GM18519 (cell line): ENCODE measurements around the gene FTH1.
A peak's percentile ranks its signal among the peaks of the same experiment; 100 is the strongest.
"Not testable (repeated sequence)": the region's sequence is repeated elsewhere in the genome, so short reads cannot be mapped to it uniquely, and the experiment has no call there.

Experiments
- ATAC-seq: cut with Tn5 transposase; IDR thresholded peaks from one replicate; pipeline ENCODE4 v1.9.1; 2021; ENCODE audit warnings: mild to moderate bottlenecking, moderate library complexity; ENCODE audit not compliant: unreplicated experiment, low FRiP score

The FTH1 gene

DNA sequence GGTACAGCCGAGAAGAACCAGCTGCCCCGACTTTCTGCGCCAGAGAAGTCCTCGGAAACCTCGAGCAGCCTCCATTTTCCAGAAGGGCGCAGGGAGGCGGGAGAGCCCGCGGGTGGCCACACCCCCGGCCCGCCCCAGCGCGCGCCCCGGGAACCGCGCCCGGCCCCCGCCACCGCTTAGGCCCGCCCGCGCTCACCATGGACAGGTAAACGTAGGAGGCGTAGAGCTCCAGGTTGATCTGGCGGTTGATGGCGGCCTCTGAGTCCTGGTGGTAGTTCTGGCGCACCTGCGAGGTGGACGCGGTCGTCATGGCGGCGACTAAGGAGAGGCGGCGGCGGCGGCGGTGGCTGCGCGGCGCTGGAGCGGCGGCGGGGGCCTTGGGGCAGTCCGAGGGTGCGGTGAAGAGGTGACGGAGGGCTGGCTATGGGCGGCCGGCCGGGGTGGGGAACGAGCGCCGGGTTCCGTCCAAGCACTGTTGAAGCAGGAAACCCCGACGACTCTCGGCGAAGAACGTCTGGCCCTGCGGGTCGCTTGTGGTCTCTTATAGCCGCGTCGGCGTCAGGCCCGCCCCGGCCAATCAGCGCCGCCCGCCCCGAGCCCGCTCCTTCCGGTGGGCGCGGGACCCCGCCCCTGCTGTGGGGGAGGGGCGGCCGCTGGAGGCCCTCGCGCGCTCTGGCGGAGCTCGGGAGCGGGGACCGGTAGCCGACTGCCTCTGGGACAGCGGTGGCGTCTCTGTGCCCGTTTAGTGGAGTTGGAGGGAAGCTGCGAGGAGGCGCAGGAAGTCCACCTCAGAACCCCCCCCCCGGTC, at the start of gene FTH1:
Gene FTH1 (minus strand): TSS at position 519 of the 808 bp plus-strand sequence. CDS start 209 bp downstream, at position 310.
- peak; percentile 34 for ATAC-seq

DNA sequence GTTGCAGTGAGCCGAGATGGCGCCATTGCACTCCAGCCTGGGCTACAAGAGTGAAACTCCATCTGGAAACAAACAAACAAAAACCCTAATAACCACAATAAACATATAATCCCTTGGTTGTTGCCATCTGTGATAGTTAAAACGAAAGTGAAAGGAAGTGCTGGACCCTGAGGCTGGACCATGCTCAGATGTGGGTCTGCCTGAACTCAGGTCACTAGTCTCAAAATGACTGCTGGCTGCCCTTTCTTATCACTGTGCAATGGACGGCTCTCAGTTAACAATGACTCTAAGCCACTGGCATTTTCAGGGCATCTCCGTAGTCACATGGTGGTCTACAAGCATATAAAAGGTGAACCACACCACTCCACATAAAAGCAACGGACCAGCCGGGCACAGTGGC, 48.2 kb upstream of the FTH1 start:
- ATAC-seq: no peak

DNA sequence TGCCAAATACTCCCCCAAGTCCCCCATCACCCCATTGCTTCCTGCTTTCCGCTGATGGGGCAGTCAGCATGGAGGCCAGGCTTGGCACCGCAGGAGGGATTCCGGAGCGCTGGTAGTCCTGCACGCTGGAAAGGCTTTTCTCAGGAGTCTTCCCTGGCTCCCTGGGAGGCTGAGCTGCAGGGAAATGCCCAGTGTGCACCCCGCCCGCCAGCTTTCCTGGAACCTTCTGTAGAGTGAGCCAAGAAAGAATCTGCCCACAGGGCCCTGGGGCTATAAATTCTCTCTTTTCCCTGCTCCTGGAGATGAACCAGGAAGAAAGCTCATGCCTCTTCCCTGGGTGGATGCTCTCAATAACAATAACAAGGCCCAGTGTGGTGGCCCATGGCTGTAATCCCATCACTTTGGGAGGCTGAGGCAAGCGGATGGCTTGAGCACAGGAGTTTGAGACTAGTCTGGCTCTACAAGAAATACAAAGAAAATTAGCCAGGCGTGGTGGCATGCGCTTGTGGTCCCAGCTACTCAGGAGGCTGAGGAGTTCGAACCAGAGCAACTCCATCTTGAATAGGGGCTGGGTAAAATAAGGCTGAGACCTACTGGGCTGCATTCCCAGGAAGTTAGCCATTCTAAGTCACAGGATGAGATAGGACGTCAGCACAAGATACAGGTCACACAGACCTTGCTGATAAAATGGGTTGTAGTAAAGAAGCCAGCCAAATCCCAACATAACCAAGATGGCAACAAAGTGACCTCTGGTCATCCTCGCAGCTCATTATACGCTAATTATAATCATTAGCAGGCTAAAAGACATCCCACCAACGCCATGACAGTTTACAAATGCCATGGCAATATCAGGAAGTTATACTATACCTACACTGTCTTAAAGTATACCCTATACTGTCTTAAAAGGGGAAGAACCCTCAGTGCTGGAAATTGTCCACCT, 46.4 kb upstream of the FTH1 start:
- no peak for ATAC-seq

DNA sequence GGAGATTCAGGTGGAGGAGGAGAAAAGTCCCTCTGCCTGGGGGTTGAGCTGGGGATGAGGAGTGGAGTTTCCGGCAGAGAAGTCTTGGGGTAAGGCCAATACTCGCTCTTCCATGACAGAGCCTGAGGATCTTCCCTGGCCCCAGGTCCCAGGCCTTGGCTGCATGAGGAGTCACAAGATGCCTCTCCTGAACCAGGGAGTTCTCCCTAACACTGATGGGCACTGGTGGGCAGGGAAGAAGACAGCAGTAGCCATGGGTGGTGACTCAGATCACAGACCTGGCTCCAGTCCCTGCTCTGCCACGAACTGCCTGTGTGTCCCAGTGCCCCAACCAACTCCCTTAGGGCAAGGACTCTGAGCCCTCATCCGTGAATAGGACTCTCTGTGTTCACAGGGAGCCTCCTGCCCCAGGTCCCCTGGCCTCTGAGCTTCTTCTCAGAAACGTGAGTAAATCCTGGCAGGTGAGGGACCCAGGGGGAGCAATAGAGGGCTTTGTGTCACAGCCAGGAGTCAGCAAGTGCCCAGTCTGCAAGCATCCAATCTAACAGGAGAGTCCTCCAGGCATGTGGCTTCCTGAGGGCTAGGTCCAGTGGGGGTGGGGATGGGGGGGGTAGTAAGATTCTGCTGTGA, 45.5 kb upstream of the FTH1 start:
- ATAC-seq: no peak

DNA sequence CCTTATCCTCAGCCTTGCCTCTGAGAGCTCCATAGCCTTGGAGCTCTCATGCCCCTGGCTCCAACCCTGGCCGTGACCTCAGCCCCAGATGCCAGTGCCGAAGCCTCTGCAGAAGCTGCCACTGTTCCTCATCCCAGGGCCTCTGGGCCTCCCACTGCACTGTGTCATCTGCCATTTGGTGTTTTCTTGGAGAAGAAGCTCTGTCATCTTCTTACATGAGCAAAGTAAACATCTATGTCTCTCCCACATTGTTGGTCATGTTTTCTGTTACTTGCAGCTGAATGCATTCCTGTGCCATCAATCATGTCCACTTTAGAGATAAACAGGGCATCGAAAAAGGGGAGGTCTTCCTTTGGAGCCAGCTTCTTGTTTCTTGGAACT, 45.0 kb upstream of the FTH1 start:
- ATAC-seq: no peak

DNA sequence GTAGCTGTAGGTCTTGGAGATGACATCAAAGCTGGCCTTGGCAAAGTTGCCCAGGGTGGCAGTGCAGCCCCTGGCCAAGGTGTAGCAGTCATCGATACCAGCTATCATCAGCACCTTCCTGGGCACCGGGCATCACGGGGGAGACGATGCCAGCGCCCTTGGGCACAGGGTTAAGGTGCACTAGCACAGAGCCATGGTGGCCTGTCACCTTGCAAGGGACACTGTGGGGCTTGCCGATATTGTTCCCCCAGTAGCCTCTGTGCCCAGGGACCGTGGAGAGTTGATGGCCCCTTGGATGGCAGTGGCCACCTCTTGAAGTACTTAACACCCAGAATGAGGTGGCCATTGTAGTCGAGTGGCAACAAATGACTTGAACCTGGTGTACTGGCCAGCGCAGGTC, 44.4 kb upstream of the FTH1 start:
- ATAC-seq: no peak

DNA sequence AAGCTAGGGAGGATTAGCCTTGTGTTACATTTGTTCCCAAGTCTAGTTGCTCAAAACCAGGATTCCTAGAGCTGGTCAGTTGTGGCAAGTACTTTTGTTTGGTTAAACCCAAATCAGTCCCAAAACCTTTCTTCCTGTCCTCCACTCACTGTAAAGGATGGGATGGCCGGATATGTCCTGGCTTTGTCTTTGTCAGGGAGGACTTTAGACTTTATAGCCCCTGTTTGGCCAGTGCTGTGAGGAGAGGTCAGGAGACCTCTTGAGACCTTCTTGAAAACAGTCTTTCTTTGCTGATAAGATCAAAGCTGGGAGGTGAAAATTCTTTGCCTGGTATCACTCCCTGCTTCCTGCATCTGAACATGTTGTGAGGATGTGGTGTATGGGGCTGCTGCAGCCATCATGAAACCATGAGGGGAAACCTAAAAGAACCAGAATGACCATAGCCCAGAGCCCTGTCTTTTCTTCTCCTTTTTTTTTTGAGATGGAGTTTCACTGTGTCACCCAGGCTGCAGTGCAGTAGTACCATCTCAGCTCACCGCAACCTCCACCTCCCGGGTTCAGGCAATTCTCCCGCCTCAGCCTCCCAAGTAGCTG, 43.6 kb upstream of the FTH1 start:
- ATAC-seq: no peak

DNA sequence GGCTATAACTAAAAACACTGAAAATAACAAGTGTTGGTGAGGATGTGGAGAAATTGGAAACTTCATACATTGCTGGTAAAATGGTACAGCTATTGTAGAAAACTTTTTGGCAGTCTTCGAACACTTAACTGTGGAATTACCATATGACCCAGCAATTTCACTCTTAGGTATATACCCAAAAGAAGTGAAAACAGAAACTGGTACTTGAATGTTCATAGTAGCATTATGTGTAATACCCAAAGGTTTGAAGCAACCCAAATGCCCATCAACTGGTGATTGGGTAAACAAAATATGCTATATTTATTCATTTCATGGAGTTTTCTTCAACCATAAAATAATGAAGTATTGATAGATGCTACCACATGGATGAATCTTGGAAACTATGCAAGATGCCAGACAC, 40.8 kb upstream of the FTH1 start:
- ATAC-seq: no peak

DNA sequence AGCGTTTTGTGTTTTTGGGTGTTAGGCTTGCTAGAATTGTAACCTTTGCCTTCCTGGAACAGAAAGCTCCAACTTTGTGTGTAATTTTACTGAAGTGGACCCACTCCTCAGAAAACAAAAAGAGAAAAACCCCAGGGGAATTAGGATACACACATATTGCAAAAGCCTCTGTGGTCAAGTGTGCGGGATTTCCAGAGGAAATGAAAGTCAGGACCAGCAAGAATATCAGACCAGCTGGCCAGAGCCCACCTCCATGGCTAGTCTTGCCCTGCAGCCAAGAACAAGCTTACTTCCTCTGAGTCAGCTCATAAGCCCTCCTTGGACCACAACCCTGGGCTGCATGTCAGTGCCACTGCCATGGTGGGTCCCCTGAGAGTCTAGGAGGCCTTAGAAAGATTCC, 37.0 kb upstream of the FTH1 start:
- ATAC-seq: no peak

DNA sequence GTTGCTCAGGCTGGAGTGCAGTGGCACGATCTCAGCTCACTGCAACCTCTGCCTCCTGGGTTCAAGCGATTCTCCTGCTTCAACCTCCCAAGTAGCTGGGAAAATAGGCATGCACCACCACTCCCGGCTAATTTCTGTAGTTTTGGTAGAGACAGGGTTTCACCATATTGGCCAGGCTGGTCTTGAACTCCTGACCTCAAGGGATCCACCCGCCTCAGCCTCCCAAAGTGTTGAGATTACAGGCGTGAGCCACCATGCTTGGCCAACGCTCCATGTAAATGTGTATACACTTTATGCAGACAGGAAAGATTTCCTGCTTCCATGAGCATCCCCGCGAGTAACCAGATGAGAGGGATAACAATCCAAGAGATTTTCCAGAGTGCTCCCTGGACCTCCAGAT, 34.8 kb upstream of the FTH1 start:
- not testable (repeated sequence) for ATAC-seq

DNA sequence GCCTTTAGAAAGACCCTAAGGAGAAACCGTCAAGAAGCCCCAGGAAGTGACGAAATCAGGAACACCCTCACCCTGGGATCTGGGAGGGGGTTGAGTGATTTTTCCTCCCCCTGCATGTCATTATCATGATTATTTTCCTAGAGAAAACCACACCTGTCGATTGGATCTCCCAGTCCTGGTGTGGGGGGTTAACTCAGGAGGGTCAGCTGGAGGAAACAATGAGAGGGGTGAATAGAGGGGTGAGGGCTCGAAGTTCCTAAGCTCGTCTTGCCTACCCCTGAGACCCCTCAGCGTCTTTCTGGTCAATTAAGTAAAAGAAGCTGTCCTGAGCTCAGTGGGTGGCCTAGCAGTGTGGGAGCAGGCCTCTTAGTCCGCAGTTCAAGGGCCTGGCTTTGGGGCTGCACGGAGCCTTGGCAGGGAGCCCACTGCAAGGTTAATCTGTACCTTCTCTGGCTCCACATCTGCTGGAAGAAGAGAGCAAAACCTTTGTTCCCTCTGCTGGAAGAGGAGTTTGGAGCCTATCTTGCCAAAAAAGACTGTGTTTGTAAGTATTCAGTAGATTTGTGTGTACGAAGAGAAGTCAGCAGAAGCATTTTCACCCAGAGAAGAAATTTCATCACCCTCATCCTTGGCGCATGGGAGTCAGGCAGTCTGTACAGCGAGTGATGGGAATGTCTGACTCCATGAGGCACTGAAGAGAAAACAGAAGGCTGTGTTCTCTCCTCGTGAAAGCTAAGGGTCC, 34.2 kb upstream of the FTH1 start:
- no peak for ATAC-seq

DNA sequence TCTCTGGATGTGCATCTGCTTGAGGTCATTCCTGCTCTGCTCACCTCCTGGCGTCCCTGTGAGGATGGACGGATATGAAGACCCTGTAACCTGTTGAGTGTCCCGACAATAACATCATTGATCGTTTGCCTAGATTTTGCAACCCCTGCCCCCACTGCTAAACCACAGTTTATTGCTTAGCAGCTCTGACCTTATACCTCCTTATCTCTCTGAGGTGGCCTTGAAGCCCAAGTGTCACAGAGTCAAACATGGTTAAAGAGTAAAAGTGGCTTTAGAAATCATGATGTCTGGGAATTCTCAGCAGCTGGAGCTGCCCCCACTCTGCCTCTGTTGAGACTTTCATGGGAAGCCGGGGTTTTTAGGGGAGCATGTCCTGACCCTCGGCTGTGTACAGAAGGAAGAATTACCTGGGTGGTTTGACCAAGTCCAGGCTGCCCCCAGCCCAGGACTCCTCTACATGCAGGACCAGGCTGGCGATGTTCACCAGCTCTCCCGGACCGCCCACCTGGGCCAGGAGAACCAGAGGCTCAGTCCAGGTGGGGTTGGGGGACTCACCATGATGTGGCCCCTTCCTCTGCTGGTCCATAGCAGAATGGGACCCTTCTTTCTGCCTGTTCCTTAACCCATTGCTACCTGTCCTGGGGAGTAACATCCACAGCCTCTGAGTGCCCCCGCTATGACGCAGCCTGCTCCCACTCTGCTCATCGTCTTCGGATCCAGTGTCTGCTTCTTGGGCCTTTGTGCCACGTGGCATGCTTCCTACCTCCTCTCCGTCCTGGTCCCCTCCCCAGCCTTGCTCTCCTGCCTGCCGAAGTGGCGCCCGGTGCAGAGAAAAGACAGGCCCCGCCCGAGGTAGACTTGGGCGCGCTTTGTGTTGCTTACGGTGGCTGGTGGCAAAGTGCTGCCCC, 33.4 kb upstream of the FTH1 start:
- ATAC-seq: no peak

DNA sequence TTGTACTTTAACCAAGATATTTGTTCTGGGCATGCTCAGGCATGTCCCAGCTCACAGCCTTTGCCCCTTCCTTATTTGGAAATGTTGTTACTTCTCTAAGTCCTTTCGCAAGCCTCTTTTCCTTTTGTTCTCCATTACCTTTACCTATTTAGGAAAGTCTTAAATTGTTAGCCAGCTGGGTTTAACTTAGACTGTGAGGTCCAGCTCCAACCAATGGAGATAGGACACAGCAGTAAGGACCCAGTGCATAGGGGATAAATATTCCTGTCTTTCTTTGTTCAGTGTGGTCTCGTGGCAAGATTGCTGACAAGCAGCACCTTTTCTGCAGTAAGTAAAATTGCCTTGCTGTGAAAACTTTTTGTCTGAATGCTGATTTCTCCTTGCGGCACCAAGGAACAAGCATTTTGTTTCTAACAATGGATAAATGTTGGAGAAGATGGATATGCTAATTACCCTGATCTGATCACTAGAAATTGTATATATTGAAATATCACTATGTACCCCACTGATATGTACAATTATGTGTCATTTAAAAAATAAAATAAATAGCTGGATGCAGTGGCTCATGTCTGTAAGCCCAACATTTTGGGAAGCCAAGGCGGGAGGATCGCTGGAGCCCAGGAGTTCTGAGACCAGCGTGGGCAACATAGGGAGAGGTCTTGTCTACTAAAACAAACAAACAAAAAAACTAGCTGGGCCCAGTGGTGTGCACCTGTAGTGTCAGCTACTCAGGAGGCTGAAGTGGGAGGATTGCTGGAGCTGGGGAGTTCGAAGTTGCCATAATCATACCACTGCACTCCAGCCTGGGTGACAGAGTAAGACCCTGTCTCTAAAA, 31.9 kb upstream of the FTH1 start:
- ATAC-seq: no peak

DNA sequence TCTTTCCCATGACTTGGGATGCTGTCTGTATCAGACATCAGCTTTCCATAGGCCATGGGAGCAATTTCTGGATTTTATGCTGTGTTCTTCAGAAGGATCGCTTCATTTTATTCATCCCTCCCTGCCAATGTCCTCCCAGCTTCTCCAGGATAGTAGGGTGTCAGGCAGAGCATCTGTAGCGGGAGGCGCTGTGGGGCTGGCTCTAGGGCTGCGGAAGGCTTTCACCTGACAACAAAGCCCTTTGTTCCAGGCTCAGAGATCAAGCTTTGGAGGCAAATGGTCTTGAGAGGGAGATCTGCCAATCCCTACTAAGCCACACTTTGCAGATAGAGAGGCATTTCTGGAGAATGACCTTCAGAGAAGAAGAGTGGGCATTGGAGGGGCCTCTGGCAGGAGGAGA, 29.5 kb upstream of the FTH1 start:
- no peak for ATAC-seq

DNA sequence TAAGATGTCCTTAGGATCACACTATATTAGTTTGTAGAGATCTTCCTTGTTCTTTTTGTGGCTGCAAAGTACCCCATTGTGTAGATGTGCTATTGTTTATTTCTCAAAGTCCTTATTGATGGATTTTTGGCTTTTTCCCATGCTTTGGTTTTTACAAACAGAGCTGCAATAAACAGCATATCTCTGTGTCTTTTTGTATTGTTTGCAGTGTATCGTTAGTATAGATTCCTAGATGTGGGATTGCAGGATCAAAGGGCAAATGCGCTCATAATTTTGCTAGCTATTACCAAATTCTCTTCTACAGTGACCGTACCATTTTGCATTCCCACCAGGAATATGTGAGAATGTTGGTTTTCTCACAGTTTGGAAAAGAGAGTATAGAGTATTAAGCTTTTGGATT, 27.5 kb upstream of the FTH1 start:
- ATAC-seq: no peak

DNA sequence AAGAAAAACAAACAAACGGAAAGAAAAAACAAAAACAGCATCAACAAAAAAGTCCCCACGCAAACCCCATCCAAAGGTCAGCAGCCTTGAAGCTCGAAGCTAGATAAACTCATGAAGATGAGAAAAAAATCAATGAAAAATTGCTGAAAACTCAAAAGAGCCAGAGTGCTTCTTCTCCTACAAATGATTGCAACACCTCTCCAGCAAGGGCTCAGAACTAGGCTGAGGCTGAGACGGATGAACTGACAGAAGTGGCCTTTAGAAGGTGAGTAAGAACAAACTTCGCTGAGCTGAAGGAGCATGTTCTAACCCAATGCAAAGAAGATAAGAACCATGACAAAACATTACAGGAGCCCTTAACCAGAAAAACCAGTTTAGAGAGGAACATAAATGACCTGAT, 18.4 kb upstream of the FTH1 start:
- no peak for ATAC-seq

DNA sequence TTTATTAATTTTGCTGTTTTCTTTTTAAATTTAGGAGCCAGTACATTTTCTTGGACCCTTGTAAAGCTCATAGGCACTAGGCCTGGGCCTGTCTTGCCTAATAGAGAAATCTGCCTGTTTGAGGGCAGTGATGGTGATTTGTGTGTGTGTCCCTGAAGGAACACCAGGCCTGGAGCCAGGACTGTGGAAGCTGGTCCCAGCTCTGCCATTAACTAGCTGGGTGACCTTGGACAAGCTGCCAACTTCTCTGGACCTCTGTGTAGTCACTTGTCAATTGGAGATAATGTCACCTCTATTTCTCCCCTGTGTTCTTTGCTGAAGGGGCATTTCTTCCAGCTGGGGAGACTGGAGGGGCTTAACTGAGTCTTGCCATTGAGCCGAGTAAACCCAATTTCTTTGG, 16.0 kb upstream of the FTH1 start:
- no peak for ATAC-seq
